ENCODE data around the gene CCDC194.
"Not testable (repeated sequence)": the region's sequence is repeated elsewhere in the genome, so short reads cannot be mapped to it uniquely, and the experiment has no call there.

Gene CCDC194

DNA sequence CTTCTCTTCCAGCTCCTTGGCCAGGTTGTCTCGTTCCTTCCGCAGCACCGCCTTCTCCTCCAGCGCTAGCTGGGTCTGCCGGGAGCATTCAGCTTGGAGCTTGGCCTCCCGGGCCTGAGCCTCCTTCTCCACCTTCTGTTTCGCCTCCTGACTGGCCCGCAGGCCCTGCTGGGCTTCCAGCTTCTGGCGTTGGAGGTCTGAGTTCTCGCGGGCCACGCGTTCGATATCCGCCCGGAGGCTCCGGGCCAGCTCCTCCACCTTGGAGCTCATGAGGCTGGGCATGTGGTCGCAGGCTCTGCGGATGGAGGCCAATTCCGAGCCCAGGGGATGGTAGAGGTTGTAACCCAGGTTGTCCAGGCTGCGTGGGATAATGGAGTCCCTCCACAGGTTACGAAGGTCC lies 28.6 kb downstream of the CCDC194 start:
- no peak for DNase-seq

DNA sequence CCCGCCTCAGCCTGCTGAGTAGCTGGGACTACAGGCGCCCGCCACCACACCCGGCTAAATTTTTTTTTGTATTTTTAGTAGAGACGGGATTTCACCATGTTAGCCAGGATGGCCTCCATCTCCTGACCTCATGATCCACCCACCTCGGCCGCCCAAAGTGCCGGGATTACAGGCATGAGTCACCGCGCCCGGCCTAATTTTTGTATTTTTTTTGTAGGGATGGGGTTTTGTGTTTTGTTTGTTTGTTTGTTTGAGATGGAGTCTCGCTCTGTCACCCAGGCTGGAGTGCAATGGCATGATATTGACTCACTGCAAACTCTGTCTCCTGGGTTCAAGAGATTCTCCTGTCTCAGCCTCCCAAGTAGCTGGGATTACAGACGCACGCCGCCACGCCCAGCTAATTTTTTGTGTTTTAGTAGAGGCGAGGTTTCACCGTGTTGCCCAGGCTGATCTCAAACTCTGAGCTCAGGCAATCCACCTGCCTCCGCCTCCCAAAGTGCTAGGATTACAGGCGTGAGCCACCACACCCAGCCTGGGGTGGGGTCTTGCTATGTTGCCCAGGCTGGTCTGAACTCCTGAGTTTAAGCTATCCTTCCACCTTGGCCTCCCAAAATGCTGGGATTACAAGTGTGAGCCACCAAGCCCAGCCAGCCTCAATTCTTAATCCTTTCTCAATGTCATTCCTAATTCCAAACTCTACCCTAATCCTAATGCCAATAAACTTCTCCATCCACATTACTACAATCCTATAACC lies 30.0 kb downstream of the CCDC194 start:
- not testable (repeated sequence) for DNase-seq

DNA sequence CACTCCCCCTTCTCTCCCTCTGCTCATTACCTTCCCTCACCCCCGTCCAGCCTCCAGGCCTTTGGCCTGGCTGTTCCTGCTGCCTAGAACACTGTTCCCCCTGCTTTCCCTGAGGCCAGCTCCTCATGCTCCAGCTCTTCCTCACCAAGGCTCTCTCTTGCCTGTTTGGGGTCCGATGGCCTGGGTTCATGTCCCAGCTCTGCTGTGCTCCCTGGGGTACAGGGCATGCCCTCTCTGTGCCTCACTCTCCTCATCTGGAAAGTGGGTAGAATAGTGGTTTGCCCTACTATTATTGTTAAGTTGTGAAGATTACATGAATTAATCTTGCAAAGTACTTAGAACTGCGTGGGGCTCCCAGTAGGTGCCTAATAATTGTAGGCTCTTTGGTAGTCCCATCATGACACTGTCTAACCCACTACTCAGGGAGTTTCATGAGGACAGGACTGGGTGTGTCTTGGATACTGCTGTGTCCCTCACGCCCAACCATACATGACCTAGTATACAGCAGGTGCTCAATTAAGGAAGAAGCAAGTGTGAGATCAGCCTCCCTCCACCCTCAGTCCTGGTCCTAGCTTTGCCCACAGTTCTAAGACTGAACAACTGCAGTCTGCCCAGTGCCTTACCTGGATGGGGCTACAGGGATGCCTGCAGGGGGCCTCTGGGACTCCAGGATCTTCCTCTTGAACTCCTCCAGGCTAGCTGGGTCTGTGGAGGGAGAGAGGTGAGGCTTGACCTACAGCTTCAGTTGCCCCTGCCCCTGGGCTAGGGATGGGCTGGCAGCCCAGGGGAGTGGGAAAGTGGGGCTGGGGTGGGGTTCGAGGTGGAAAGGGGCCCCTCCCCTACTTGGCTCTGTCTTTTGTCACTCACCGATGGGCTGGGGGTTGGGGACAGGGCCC lies 33.8 kb downstream of the CCDC194 start:
- no peak for DNase-seq

DNA sequence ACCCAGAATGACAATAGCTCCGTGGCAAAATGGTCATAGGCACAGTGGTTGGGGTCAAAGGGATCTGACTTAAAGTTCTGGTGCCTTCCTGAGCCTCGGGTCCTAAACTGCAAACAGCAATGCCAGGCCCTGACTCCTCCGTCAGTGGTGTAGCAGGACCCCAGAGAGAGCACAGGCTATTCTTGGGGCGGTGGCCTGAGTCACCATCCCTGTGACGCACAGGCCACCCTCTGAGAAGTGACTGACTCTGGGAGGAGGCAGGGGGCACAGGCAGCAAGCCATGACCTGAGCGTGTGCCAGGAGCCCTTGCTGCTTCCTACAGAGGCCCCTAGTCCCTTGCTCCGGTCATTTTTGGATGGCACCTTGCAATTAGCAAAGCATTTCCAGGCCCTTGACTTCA lies 35.6 kb downstream of the CCDC194 start:
- no peak for DNase-seq

DNA sequence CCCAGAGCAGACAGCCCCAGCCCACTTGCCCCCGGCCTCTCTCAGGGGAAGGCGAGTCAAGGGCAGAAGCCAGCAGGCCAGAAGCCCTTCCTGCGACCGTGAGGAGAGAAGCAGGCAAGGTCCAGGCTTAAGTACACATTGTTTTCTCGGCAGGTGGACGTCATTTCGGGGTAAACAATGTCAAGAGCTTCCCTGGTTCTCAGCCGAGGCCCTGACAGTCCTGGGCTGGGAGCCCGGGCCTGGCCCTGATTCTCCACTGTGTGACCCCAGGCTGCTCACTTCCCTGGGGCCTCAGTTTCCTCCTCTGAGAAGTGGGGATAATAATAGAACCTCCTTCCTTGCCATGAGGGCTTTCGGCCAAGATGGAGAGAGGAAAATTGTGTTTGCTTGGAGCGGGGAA lies 36.3 kb downstream of the CCDC194 start:
- no peak for DNase-seq

DNA sequence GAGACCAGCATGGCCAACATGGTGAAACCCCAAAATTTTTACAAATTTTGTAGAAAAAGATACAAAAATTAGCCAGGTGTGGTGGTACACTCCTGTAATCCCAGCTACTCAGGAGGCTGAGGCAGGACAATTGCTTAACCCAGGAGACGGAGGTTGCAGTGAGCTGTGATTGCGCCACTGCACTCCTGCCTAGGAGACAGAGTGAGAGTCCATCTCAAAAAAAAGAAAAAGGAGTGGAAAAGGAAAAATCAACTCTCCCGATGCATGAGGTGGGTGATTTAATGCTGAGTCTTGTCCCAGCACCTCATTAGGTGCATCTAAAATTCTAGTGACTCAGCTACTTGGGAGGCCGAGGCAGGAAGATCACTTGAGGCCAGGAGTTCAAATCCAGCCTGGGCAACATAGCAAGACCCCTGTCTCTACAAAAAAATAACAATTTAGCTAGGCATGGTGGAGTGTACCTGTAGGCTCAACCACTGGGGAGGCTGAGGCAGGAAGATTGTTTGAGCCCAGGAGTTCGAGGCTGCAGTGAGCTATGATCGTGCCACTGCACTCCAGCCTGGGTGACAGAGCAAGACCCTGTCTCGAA lies 36.8 kb downstream of the CCDC194 start:
- no peak for DNase-seq

DNA sequence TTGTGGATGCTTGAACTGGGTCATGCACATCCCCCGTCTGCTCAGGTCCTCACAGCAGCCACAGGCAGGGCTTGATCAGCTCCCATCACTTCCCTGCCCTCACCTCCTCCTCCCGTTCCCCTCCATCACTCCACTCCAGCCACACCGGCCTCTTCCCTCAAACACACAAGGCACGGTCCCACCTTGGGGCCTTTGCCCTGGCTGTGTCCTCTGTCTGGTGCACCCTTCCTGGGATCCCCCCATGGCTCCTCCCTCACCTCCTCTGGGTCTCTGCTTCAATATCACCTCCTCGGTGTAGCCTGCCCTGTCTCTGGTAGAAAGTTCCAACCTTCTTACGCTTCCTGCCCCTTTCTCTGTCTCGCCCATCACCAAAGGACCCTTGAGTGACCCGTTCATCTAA lies 40.6 kb downstream of the CCDC194 start:
- DNase-seq, result no peak

DNA sequence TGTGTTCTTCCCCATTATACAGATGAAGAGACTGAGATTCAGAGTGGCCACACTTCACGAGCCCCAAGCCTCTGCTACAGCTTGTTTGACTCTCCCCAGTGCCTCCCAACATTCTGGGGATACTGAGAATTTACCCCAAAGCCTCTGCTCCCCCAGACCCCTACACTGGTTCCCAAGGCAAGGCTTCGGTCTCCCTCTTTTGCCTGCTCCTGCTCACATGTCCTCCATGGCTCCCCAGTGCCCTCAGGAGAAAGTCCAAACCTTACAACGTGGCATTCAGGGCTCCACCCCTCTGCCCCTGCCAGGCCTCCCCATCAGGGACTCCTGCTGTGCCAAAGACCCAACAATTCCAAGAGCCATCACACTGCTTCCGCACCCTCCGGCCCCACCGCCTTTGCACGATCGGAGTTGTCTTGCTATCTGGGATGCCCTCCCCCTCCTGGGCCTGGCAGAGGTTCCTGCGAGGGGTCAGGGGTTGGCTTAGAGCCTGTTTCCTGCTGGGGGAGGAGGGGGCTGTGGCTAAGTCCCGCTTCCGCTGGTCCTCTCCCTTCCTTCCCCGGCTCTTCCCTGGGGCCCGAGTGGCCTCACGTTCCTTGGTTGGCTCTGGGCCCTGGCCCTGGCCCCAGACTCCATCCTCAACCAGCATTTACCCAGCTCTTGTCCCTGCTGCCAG lies 41.3 kb downstream of the CCDC194 start:
- DNase-seq, result no peak

DNA sequence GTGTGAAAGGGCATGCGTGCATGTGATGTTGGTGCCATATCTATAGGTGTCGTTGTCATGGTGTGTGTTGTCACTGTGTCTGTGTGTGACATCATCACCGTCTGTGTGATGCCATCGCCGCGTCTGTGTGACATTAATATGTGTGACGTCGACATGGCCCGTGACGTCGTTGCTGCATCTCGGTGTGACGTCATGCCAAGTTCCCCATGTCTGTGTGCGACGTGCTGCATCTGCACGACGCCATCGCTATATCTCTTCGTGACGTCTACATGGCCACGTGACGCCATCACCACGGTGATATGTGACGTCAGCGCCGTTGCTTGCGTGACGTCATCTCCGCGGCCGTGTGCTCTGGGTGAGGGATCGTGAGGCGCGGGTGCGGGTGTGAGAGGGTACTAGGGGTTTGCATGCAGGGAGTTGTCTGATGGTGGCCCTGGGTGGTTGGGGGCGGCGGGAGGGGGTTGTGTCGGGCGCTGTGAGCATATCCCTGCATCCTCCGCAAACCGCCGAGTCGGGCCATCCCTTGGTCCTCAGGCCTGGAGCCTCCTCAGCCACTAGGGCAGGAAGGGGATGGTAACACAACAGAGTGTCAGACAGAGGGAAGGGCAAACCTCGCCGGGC lies 42.1 kb downstream of the CCDC194 start:
- no peak for DNase-seq

DNA sequence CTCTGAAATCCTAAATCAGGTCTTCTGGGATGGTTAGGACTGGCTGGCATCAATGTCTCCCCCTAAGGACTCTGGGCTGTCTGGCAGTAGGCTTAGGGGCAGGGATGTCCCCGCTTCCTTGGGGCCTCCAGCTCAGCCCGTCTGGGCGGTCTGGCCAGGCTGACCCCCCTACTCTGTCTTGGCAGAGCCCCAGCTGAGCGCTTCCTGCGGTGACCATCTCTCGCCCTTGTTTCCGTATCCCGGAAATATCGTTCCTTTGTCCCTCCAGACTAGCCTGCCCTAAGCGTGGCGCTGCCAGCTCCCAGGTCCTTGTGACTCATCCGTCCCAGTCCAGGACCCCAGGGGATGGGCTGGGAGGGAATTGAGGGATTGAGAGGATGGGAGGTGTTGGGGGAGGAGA lies 45.3 kb downstream of the CCDC194 start:
- no peak for DNase-seq

DNA sequence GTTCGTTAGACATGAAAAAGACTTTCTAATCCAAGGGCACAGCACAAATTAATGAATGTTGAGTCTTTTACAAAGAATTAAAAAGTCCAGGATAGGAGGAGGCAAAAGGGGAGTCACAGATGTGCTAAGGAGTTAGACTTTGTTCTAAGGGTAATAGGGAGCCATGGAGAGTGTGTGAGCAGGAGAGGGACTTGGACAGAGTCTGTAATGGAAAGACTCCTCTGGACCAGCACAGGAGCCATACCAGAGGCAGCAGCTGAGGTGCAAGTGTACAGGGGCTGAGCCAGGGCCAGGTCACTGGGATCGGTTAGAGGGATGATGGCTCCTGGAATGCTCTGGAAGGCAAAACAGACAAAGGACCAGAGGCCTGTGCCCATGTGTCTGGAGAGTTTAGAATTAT lies 46.1 kb downstream of the CCDC194 start:
- DNase-seq, result no peak

DNA sequence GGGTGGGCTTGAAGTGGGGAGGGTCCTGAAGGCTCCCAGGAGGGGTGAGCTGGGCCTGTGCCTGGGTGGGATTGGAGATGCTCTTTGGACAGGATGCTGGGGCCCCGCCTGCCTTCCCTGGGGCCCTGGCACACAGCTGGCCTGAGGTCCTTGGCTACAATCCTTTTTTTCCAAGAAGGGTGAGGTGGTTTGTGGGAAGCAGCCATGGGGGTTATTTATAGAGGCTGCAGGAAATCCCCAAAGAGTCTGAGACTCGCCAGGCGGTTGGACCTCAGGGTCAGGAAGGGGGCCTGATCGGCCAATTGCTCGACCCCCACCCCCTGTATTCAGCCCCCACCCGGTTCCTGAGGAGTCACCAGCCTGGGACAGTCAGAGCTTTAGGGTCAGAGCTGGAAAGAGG lies 46.6 kb downstream of the CCDC194 start:
- DNase-seq, result no peak

DNA sequence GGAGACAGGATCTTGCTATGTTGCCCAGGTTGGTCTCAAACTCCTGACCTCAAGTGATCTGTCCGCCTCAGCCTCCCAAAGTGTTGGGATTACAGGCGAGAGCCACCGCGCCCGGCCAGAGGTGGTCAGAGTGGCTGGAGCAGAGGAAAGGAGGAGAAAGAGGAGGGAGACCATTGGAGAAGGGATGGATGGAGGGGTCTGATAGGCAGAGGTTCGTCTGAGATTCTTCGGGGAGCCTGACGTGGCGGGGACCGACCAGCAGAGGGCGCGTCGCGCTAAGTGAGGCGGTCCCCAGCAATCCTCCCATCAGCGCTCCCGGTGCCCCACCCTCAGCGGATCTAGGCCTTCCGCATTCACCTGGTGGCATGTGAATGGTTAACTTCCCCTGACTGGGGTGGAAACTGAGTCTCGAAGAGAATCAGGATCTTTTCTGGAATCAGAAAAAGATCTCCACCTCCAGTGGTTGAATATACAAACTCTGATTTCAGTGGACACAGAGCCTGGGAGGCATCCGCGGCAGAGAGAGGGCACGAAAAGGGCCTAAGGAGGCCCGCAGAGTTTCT lies 47.8 kb downstream of the CCDC194 start:
- DNase-seq, result peak; percentile 75

DNA sequence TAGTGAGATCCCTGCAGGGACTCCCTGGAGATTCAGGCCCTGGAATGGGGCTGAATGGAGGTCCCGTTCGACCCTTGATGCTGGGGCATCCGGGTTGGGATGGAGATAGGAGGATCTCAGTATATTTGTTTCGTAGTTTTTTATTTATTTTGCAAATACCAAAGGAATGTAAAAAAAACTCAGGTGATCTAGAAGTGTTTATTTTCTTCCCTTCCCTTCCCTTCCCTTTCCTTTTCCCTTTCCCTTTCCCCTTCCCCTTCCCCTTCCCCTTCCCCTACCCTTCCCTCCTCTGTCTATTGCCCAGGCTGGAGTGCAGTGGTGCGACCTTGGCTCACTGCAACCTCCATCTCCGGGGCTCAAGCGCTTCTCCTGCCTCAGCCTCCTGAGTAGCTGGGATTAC lies 52.2 kb downstream of the CCDC194 start:
- no peak for DNase-seq

DNA sequence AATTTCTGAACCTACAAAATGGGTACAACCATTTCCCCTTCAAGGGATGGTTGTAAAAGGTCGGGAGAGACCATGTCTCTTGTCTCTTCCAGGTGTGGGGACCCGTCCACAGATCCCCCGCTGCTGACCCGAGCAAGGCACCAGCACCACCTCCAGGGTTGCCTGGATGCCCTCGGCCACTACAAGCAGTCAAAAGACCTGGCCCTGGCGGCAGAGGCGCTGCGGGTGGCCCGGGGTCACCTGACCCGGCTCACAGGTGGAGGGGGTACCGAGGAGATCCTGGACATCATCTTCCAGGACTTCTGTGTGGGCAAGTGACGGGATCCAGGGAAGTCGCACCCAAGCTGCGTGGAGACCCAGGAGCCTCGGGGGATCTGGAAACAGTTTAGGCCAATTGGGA lies 52.6 kb downstream of the CCDC194 start:
- DNase-seq, result no peak

DNA sequence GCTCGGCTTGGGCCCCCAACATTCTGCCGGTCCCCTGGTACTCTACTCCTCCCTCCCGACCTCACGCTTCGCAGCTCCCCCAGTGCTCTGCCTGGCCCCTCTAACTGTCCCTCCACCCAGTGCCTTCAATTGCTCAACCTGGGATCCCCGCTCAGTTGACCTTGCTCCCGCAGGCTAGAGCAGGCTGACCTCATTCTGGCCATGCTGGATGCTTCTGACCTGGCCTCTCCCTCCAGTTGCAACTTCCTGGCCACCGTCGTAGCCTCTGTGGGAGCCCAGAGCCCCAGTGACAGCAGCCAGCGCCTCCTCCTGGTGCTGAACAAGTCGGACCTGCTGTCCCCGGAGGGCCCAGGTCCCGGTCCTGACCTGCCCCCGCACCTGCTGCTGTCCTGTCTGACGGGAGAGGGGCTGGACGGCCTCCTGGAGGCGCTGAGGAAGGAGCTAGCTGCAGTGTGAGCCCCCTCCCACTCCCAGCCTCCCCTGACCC lies 53.1 kb downstream of the CCDC194 start:
- DNase-seq, result no peak
